Measurements from ENCODE around the gene DSTYK. TPM values are rescaled to one million over a fixed set of nuclear protein-coding genes. Genes with fewer than 3 reads are reported as not detected.

Gene DSTYK
- polyA plus RNA-seq, 1 of the 3 experiments (the other 2 are of a cell fraction) = 4.4 TPM

- WGBS (ENCODE audit: low lambda C conversion rate) = 48% methylated on average over 8 of the region's 8 CpGs
- Histone ChIP-seq H3K9me2 (no peaks in the 10 kb centered on the region), H4K20me1 (ENCODE audit: insufficient read depth) (no peaks in the 10 kb centered on the region), H2AFZ (ENCODE audit: low read depth) (no peak overlapping the region), H3K4me2 (no peak overlapping the region), H3K9me3 (no peaks in the 10 kb centered on the region), H3K4me1 (ENCODE audit: control insufficient read depth in 1 of 2, insufficient read depth in 2 of 2, low read depth in 1 of 2, low read length in 1 of 2) (peaks cover 14 to 19% of the 10 kb centered on the region in 2 experiments; a peak in 3 of 4 replicates), H3K27ac (ENCODE audit: low read depth in 2 of 2, low read length in 1 of 2) (no peak overlapping the region), H3F3A (replicated peaks; ENCODE audit: insufficient read depth) (no peaks in the 10 kb centered on the region), H3K4me3 (ENCODE audit: low read depth in 2 of 2, low read length in 1 of 2) (no peak overlapping the region; a peak in 1 of 4 replicates), H3K79me2 (ENCODE audit: insufficient read depth) (no peaks in the 10 kb centered on the region), H3K36me3 (replicated peaks in 1 of 2; ENCODE audit: control insufficient read depth in 1 of 2, insufficient read depth in 2 of 2, low read length in 1 of 2) (no peaks in the 10 kb centered on the region), H3K27me3 (ENCODE audit: insufficient read depth) (no peaks in the 10 kb centered on the region), H3K9ac (no peak overlapping the region)
- CTCF ChIA-PET = interaction anchor here (0.7 to 38.3 kb wide), 79 partner anchors 10 to 676 kb away, joined by 3 to 1368 read pairs (median 5); partner anchors contain the start of genes DSTYK, NUAK2, RBBP5 and TMCC2
- POLR2A ChIA-PET = no interaction called here
- TF ChIP-seq IRF3 (IDR thresholded peaks at IDR 0.05; ENCODE audit: low read depth, low read length) (no peak), RXRA (IDR thresholded peaks at IDR 0.05; ENCODE audit: borderline replicate concordance, low read depth) (no peak), USF2 (IDR thresholded peaks at IDR 0.05; ENCODE audit: borderline replicate concordance, low read depth, low read length) (no peak), USF1 (IDR thresholded peaks at IDR 0.05; ENCODE audit: borderline replicate concordance, low read depth) (no peak), PBX3 (IDR thresholded peaks at IDR 0.05) (no peak), RAD21 (IDR thresholded peaks at IDR 0.05; ENCODE audit: low read length) (peak; percentile 100), FOXJ3 (CRISPR knock-in tag; IDR thresholded peaks at IDR 0.05) (no peak), MAX (IDR thresholded peaks at IDR 0.05; ENCODE audit: low read depth) (no peak), RCOR1 (IDR thresholded peaks at IDR 0.05; ENCODE audit: low read length) (0 out of 2 replicates have a peak, but pooled peaks have one; percentile 10), MXI1 (IDR thresholded peaks at IDR 0.05; ENCODE audit: low read depth, low read length) (0 out of 2 replicates have a peak, but pooled peaks have one; percentile 26), FOSL2 (IDR thresholded peaks at IDR 0.05; ENCODE audit: borderline replicate concordance, low read depth) (no peak), GABPA (IDR thresholded peaks at IDR 0.05; ENCODE audit: low read depth) (no peak), TAF1 (IDR thresholded peaks at IDR 0.05; ENCODE audit: borderline replicate concordance, low read depth, low read length) (no peak), YY1 (IDR thresholded peaks at IDR 0.05; ENCODE audit: low read depth) (no peak), RFX5 (IDR thresholded peaks at IDR 0.05; ENCODE audit: low read length) (0 out of 2 replicates have a peak, but pooled peaks have one; percentile 46), EP300 (IDR thresholded peaks at IDR 0.05; ENCODE audit: borderline replicate concordance in 1 of 2, low read depth in 1 of 2, low read length in 1 of 2) (no peak), CTCF (IDR thresholded peaks at IDR 0.05) (peak; percentile 94), JUND (IDR thresholded peaks at IDR 0.05) (no peak), GATA2 (CRISPR knock-in tag; IDR thresholded peaks at IDR 0.05) (peak; percentile 9; the same call in 1 of the 2 replicates), POLR2AphosphoS5 (IDR thresholded peaks at IDR 0.05; ENCODE audit: low read depth, low read length) (no peak), NRF1 (IDR thresholded peaks at IDR 0.05; ENCODE audit: low read depth, low read length) (no peak), SMC3 (IDR thresholded peaks at IDR 0.05; ENCODE audit: low read depth, low read length) (peak; percentile 98)
- peak; percentile 90 for DNase-seq
Measured at GRCh38 chr1:205255941-205256780, 44.7 kb upstream of the DSTYK start.

All from SK-N-SH (cell line).